Neural progenitor cell (in vitro differentiated cells): ENCODE data around the gene RBMX.

Experiments used
- CTCF ChIP-seq: fragments of 200-600 bp; sonication (generic); IDR thresholded peaks from 2 replicates; pipeline ENCODE4 v1.5.1; 2017; ENCODE audit warnings: antibody characterized with exemption, mild to moderate bottlenecking
- EZH2phosphoT487 ChIP-seq: fragments of 200-600 bp; sonication (generic); IDR thresholded peaks from 2 replicates; pipeline ENCODE4 v1.6.1; 2017; ENCODE audit warnings: antibody characterized with exemption

- TF ChIP-seq CTCF (no peak), EZH2phosphoT487 (no peak)
These were observed 18.7 kb upstream of the RBMX start for GRCh38 chrX:136899221-136899620.
